Ishikawa (cell line): ENCODE data around the gene SESN2.

ENCODE experiments used
- EGR1 ChIP-seq: IDR thresholded peaks from 2 replicates; pipeline ENCODE4 v1.6.1; 2012
- EP300 ChIP-seq: IDR thresholded peaks from 2 replicates; pipeline ENCODE4 v1.6.1; 2012; ENCODE audit warnings: borderline replicate concordance
- FOXM1 ChIP-seq: IDR thresholded peaks from 2 replicates; pipeline ENCODE4 v1.6.1; 2012; ENCODE audit warnings: low read depth, borderline replicate concordance
- TCF12 ChIP-seq: IDR thresholded peaks from 2 replicates; pipeline ENCODE4 v1.6.1; 2012; ENCODE audit warnings: low read depth
- YY1 ChIP-seq: IDR thresholded peaks from 2 replicates; pipeline ENCODE4 v1.6.1; 2012; ENCODE audit warnings: low read depth

DNA sequence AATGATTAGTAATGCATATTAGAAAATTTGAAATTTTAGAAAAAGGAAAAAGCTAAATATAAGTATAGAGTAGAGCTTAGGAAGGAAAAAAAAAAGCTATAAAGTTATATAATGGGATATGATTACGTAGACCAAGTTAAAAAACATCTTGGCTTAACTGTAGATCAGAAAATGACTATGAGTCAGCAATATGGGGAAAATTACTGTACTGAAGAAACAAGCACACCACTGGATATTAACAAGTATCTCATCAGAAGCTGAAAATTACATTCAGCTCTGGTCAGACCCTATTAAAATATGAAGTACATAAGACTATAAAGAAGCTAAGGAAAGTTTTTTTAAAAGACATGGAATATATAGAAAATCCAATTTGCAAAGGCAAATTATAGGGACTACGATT lies 46.0 kb upstream of the SESN2 start:
- TF ChIP-seq YY1 (no peak), EP300 (no peak), EGR1 (no peak), FOXM1 (no peak), TCF12 (no peak)
